ENCODE data around the gene PITPNC1.

Gene PITPNC1

DNA sequence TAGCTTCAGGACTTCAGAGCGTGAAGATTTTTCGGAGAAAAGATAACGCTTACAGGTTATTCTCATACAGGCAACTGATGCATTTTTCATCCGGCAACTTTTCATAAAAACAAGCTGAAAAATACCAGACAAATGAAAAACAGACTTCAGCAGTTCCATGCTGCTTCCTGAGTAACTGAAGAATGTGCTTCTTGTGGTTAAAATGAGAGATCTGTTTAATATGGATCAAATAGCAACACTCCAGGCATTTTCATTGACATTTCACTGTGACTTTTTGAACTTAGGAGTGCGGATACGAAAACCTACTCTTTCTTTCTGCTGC is 705 bp upstream of the PITPNC1 start:
- TF ChIP-seq, protein P1, sequence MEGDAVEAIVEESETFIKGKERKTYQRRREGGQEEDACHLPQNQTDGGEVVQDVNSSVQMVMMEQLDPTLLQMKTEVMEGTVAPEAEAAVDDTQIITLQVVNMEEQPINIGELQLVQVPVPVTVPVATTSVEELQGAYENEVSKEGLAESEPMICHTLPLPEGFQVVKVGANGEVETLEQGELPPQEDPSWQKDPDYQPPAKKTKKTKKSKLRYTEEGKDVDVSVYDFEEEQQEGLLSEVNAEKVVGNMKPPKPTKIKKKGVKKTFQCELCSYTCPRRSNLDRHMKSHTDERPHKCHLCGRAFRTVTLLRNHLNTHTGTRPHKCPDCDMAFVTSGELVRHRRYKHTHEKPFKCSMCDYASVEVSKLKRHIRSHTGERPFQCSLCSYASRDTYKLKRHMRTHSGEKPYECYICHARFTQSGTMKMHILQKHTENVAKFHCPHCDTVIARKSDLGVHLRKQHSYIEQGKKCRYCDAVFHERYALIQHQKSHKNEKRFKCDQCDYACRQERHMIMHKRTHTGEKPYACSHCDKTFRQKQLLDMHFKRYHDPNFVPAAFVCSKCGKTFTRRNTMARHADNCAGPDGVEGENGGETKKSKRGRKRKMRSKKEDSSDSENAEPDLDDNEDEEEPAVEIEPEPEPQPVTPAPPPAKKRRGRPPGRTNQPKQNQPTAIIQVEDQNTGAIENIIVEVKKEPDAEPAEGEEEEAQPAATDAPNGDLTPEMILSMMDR (IDR thresholded peaks at IDR 0.05), result no peak

DNA sequence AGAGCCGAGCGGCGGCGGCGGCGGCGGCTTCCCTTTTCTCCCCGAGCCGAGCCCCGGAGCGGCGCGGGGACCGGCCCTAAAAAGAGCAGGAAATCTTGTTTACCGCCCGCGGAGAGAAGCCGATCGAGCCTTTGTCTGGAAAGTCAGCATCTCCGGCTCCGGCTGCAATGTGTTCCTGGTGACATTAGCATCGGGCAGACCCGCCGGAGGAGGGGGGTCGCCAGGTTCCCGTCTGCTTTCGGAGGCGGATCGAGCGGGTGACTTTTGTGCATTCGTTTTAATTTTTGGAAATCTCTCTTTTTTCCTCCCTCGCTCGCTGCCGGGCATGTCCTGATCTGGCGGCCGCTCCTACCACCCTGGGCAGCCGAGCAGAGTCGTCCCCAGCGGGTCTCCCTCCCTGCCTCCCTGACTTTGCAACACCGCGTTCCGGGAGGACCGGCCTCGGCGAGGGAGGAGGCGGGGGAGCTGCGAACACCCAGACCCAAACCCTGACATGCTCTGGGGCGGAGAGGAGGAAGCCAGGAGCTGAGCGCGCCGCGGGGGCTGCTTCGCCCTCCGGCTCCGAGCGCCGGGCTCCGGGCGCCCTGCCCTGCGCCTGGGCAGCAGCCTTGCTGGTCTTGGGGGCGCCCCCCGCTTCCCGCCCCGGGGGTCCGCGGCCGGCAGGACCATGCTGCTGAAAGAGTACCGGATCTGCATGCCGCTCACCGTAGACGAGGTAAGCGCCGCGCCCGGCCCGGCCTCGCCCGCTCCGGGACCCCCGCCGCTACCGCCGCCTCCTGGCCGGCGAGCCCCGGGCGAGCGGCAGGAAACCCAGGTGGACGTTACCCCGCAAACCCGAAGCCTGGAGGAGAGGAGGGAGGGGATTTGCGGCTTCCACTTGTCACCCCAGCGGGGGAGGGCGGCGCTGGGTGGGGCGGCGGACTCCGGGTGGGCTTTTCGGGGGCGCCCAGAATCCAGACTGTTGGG is 690 bp downstream of the PITPNC1 start:
- TF ChIP-seq, protein P1 (IDR thresholded peaks at IDR 0.05), result no peak

DNA sequence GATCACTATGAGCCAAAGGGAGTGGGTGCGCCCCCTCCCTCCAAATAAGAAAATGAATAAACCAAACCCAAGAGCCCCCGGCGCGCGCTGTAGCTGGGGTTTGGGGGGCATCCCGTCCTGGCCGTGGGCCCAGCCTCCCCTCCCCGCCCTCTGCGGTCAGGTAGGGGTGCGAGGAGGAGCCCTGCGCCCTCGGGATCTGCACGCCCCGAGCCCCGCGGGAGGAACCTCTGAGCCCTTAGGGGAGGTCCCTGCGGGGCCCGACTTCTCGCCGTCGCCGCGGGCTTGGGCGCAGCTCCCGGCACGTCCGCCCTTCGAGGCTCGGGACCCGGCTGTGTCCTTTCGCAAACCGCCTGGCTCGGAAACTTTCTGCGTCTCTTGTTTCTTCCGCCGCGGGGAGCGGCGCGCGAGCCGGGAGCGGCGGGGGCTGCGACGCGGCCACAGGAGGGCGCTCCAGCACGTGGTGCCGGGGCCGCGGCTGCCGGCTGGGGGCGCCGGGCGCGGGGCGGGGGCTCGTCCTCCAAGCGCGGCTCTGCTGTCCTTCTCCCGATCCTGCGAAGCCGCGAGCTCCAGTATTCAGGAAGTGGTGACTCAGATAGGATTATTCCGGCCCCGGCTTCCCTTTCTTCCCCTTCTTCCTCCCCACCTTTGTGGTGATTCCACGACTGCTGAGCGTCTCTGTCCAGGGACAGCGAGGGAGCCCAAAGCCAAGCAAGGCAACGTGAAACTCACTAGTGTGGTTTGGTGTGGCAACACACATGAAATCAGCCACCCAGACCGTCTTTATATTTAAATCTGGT is 1.6 kb downstream of the PITPNC1 start:
- TF ChIP-seq, protein P1 (IDR thresholded peaks at IDR 0.05), result peak; percentile 97

DNA sequence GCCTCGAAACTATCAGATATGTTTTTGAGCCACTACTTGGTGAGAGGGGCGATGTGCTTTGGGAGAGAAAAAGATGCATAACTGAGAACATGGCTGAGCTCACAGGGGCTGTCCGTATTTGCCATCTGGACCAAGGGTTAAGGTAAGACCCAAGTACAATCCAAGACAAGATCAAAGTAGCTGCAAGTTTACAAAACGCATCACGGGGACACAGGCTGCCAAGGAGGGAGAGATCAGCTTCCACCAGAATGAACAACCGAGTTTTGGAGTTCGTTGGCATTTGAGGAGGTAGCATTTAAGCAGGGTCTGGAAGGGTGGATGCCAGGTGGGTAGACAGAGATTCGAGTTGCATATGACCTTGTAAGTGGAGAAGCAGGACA is 2.2 kb downstream of the PITPNC1 start:
- TF ChIP-seq, protein P1 (IDR thresholded peaks at IDR 0.05), result no peak

DNA sequence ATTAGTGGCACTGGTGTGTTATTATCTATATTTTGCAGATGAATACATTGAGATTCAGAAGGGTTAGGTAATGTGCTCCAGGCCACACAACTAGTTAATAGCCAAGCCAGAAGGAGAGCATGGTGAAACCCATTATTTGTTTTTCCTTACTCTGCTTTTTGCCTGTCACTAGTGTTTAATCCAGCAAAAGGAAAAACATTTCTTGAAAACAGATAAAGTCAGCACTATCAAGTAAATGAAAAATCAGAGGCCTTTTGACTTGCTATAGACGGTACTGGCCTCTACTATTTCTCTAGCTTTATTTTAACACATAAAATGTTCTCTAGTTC is 4.8 kb downstream of the PITPNC1 start:
- TF ChIP-seq, protein P1 (IDR thresholded peaks at IDR 0.05), result no peak

DNA sequence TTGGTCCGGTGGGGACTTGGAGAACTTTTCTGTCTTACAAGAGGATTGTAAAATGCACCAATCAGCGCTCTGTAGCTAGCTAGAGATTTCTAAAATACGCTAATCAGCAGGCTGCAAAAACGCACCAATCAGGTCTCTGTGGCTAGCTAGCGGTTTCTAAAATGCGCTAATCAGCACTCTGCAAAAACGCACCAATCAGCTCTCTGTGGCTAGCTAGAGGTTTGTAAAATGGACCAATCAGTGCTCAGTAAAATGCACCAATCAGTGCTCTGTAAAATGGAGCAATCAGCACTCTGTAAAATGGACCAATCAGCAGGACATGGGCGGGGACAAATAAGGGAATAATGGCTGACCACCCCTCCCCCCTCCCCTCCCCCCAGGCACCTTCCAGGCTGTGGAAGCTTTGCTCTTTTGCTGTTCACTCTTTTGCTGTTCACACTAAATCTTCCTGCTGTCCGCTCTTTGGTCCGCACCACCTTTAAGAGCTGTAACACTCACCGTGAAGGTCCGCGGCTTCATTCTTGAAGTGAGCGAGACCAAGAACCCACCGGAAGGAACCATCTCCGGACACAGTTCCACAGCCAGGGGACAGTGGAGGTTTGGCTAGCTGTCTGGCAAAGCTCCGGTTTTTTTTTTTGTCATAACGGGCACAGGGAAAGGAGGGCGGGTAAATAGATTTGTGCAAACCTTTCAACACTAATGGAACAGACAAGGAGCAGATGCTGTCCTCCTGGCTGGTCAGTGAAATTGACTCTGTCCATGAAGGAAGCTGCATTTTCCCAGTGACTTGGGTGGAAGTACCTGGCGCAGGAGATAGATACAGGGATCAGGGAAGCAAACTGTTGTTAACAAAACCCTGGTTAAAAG is 8.3 kb downstream of the PITPNC1 start:
- TF ChIP-seq, protein P1 (IDR thresholded peaks at IDR 0.05), result no peak

DNA sequence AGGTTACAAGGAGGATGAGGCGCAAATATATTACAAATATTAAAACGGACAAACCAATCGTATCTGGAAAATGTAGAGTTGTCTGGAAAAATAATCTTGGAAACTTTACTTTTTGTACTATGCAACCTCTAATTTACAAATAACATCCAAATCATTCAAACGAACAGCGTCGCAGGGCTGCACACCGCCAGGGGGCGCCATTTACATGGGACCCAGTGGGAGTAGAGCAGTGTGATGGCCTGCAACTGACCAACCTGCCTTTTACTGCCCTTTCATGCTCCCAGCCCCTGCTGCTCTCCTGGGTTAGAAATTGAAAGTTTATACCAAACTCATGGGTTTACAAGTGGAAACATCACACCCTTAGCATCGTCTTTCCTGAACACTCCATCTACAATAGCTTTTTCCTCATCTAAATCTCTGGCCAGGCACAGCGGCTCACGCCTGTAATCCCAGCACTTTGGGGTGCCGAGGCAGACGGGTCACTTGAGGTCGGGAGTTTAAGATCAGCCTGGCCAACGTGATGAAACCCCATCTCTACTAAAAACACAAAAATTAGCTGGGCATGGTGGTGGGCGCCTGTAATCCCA is 10.0 kb downstream of the PITPNC1 start:
- TF ChIP-seq, protein P1 (IDR thresholded peaks at IDR 0.05), result peak; percentile 92
